ENCODE results near the gene FOXB2.

- TF ChIP-seq ZNF274 (IDR thresholded peaks at IDR 0.05; ENCODE audit: low read depth, low read length) (no peak), YY1 (IDR thresholded peaks at IDR 0.05; ENCODE audit: insufficient read depth, insufficient read length) (no peak), SUZ12 (IDR thresholded peaks at IDR 0.05; ENCODE audit: extremely low read depth, insufficient read depth, insufficient read length) (no peak)
These were observed 8.9 kb upstream of the FOXB2 start for GRCh38 chr9:77010527-77010926.
